H9 (cell line): ENCODE results near the gene TENM3. TPM values are rescaled to one million over a fixed set of nuclear protein-coding genes. Genes with fewer than 3 reads are reported as not detected.

Source experiments
- DNase-seq: peaks from one replicate; pipeline ENCODE4 v3.0.0-alpha.2; 2017
- H2AFZ ChIP-seq: one replicate; pipeline ENCODE4 v1.6.1; 2013; ENCODE audit warnings: mild to moderate bottlenecking, low read length, control low read depth, moderate library complexity
- H2AK5ac ChIP-seq: 2 replicates; pipeline ENCODE4 v1.6.1; 2013; ENCODE audit warnings: low read length, control low read depth, mixed read lengths; ENCODE audit not compliant: insufficient read length
- H2BK120ac ChIP-seq: one replicate; pipeline ENCODE4 v1.6.1; 2013; ENCODE audit warnings: low read depth, mild to moderate bottlenecking, low read length, control low read depth, inconsistent platforms; ENCODE audit not compliant: poor library complexity, severe bottlenecking
- H2BK12ac ChIP-seq: 2 replicates; pipeline ENCODE4 v1.6.1; 2013; ENCODE audit warnings: low read length, control low read depth, mixed read lengths, low read depth; ENCODE audit not compliant: insufficient read length
- H2BK15ac ChIP-seq: 2 replicates; pipeline ENCODE4 v1.6.1; 2013; ENCODE audit warnings: low read depth, low read length, control low read depth
- H2BK20ac ChIP-seq: one replicate; pipeline ENCODE4 v1.6.1; 2013; ENCODE audit warnings: low read depth, mild to moderate bottlenecking, low read length, control low read depth, inconsistent platforms; ENCODE audit not compliant: poor library complexity, severe bottlenecking
- H2BK5ac ChIP-seq: 2 replicates; pipeline ENCODE4 v1.6.1; 2013; ENCODE audit warnings: low read length, control low read depth, mixed read lengths; ENCODE audit not compliant: insufficient read length
- H3K14ac ChIP-seq: 2 replicates; pipeline ENCODE4 v1.6.1; 2013; ENCODE audit warnings: low read length, control low read depth; ENCODE audit not compliant: insufficient read depth
- H3K18ac ChIP-seq: 2 replicates; pipeline ENCODE4 v1.6.1; 2013; ENCODE audit warnings: low read depth, mild to moderate bottlenecking, mixed read lengths, low read length, control low read depth; ENCODE audit not compliant: insufficient read length
- H3K23ac ChIP-seq: 2 replicates; pipeline ENCODE4 v1.6.1; 2013; ENCODE audit warnings: low read length, control low read depth, mixed read lengths, low read depth; ENCODE audit not compliant: insufficient read length
- H3K23me2 ChIP-seq: 2 replicates; pipeline ENCODE4 v1.6.1; 2013; ENCODE audit warnings: low read depth, mild to moderate bottlenecking, mixed read lengths, low read length, control low read depth; ENCODE audit not compliant: insufficient read length, poor library complexity, severe bottlenecking
- H3K27ac ChIP-seq: 2 replicates; pipeline ENCODE4 v1.5.1; 2013; ENCODE audit warnings: low read length, control low read depth, mixed read lengths, low read depth; ENCODE audit not compliant: insufficient read length
- H3K27me3 ChIP-seq: 2 replicates; pipeline ENCODE4 v1.6.1; 2013; ENCODE audit warnings: low read length, control low read depth, inconsistent platforms; ENCODE audit not compliant: insufficient read depth
- H3K4ac ChIP-seq: 2 replicates; pipeline ENCODE4 v1.6.1; 2013; ENCODE audit warnings: low read depth, mild to moderate bottlenecking, control low read depth, inconsistent platforms, low read length, moderate library complexity
- H3K4me1 ChIP-seq: 2 replicates; pipeline ENCODE4 v1.6.1; 2013; ENCODE audit warnings: low read length, control low read depth, inconsistent platforms; ENCODE audit not compliant: insufficient read depth
- H3K4me2 ChIP-seq: 2 replicates; pipeline ENCODE4 v1.6.1; 2013; ENCODE audit warnings: low read length, control low read depth, mixed read lengths; ENCODE audit not compliant: insufficient read length, insufficient read depth
- H3K56ac ChIP-seq: 2 replicates; pipeline ENCODE4 v1.6.1; 2013; ENCODE audit warnings: low read depth, mild to moderate bottlenecking, mixed read lengths, low read length, control low read depth; ENCODE audit not compliant: insufficient read length
- H3K79me1 ChIP-seq: 2 replicates; pipeline ENCODE4 v1.6.1; 2013; ENCODE audit warnings: low read depth, mild to moderate bottlenecking, moderate library complexity, low read length, control low read depth, inconsistent platforms; ENCODE audit not compliant: insufficient read depth, poor library complexity, severe bottlenecking
- H3K79me2 ChIP-seq: 2 replicates; pipeline ENCODE4 v1.6.1; 2013; ENCODE audit warnings: low read length, control low read depth, inconsistent platforms; ENCODE audit not compliant: insufficient read depth
- H3K9ac ChIP-seq: 2 replicates; pipeline ENCODE4 v1.6.1; 2013; ENCODE audit warnings: low read length, control low read depth, mixed read lengths; ENCODE audit not compliant: insufficient read length; ENCODE audit errors: extremely low read depth
- H3K9me3 ChIP-seq: one replicate; pipeline ENCODE4 v1.6.1; 2013; ENCODE audit warnings: low read depth, low read length, inconsistent platforms; ENCODE audit not compliant: control insufficient read depth
- H3T11ph ChIP-seq: one replicate; pipeline ENCODE4 v1.6.1; 2013; ENCODE audit warnings: mild to moderate bottlenecking, low read length, control low read depth, inconsistent platforms
- H4K20me1 ChIP-seq: one replicate; pipeline ENCODE4 v1.6.1; 2013; ENCODE audit not compliant: control insufficient read depth, insufficient read length, insufficient read depth
- H4K5ac ChIP-seq: 2 replicates; pipeline ENCODE4 v1.6.1; 2013; ENCODE audit warnings: low read depth, mild to moderate bottlenecking, mixed read lengths, low read length, control low read depth; ENCODE audit not compliant: insufficient read length
- H4K8ac ChIP-seq: replicated peaks from 2 replicates; pipeline ENCODE4 v1.6.1; 2013; ENCODE audit warnings: low read length, control low read depth, mixed read lengths, low read depth; ENCODE audit not compliant: insufficient read length
- H4K91ac ChIP-seq: 2 replicates; pipeline ENCODE4 v1.6.1; 2013; ENCODE audit warnings: low read depth, mild to moderate bottlenecking, moderate library complexity, mixed read lengths, low read length, control low read depth; ENCODE audit not compliant: insufficient read length
- H3K27ac Mint-ChIP-seq, 3 experiments: 2 replicates in 2 of 3; 3 replicates in 1 of 3; pipeline ENCODE4 v1.8.0; 2020 to 2021; ENCODE audit warnings: mixed read lengths in 3 of 3, mild to moderate bottlenecking in 1 of 3, moderate library complexity in 1 of 3
- H3K27me3 Mint-ChIP-seq: 2 replicates; pipeline ENCODE4 v1.8.0; 2021; ENCODE audit warnings: low read depth, mild to moderate bottlenecking, moderate library complexity, mixed read lengths
- H3K36me3 Mint-ChIP-seq, 3 experiments: 2 replicates in 2 of 3; 3 replicates in 1 of 3; pipeline ENCODE4 v1.8.0; 2020 to 2021; ENCODE audit warnings: low read depth in 3 of 3, mixed read lengths in 3 of 3; ENCODE audit not compliant: insufficient read depth in 1 of 3
- H3K4me1 Mint-ChIP-seq, 2 experiments: 2 replicates each; pipeline ENCODE4 v1.8.0; 2020; ENCODE audit warnings: mixed read lengths in 2 of 2
- H3K4me3 Mint-ChIP-seq, 2 experiments: 2 replicates in 1 of 2; 3 replicates in 1 of 2; pipeline ENCODE4 v1.8.0; 2020 to 2021; ENCODE audit warnings: mild to moderate bottlenecking in 2 of 2, mixed read lengths in 2 of 2, moderate library complexity in 1 of 2
- H3K9me3 Mint-ChIP-seq, 2 experiments: 2 replicates in 1 of 2; 3 replicates in 1 of 2; pipeline ENCODE4 v1.8.0; 2020; ENCODE audit warnings: mild to moderate bottlenecking in 2 of 2, mixed read lengths in 2 of 2, moderate library complexity in 1 of 2
- CTCF ChIP-seq: fragments of 200-600 bp; sonication (generic); conservative IDR thresholded peaks from 3 replicates; pipeline ENCODE4 v1.8.0; 2021; ENCODE audit warnings: antibody characterized with exemption, mild to moderate bottlenecking
- WGBS: extraction: QIAGEN DNeasy Blood & Tissue Kit; methylation state at CpG from one replicate; pipeline ENCODE4 v1.1.7; 2013; ENCODE audit warnings: missing lambda C conversion rate, low lambda C conversion rate, mixed read lengths; ENCODE audit not compliant: insufficient read length; ENCODE audit errors: extremely low coverage; 5-methylcytosine and 5-hydroxymethylcytosine counted together
- total RNA-seq: library from RNA; stranded (reverse); gene quantifications from 2 replicates; pipeline ENCODE4 v1.2.1, GENCODE V29; 2021

The TENM3 gene
- total RNA-seq, 1 experiment from 2014 or later = 49.6 TPM

GRCh38 chr4:182695009-182695408 is 451.8 kb downstream of the TENM3 start:
- no peak overlapping the region for H4K5ac ChIP-seq

More at GRCh38 chr4:182695009-182695408, 451.8 kb downstream of the TENM3 start:
- H2BK120ac ChIP-seq = no peak overlapping the region
- Mint-ChIP-seq H3K4me3 (no peak overlapping the region), H3K36me3 (peaks cover 0 to 2% (median 2%) of the 10 kb centered on the region in 3 experiments; a peak in 5 of 7 replicates), H3K27ac (0 out of 7 replicates have a peak overlapping the region, but pooled peaks of 1 of the 3 experiments have one; percentile 24), H3K4me1 (peaks cover 21% of the 10 kb centered on the region in 2 experiments), H3K27me3 (no peaks in the 10 kb centered on the region), H3K9me3 (no peaks in the 10 kb centered on the region)
- no peak overlapping the region for H3K14ac ChIP-seq
- H2AK5ac ChIP-seq = no peak overlapping the region
- H2BK12ac ChIP-seq = no peak overlapping the region
- no peaks in the 10 kb centered on the region for H4K20me1 ChIP-seq
- no peak overlapping the region for H4K91ac ChIP-seq
- H3K4me1 ChIP-seq = no peaks in the 10 kb centered on the region; the same call in 1 of the 2 replicates
- H3K79me1 ChIP-seq = no peaks in the 10 kb centered on the region
- H2BK5ac ChIP-seq = no peak overlapping the region
- no CpG with 5 or more reads among the region's 3 CpGs for WGBS
- H2AFZ ChIP-seq = no peak overlapping the region
- no peak overlapping the region for H4K8ac ChIP-seq
- no peak overlapping the region for H3T11ph ChIP-seq
- no peaks in the 10 kb centered on the region for H3K23me2 ChIP-seq
- H3K79me2 ChIP-seq = no peaks in the 10 kb centered on the region
- H3K9ac ChIP-seq = no peak overlapping the region
- H2BK20ac ChIP-seq = no peak overlapping the region
- no peak overlapping the region for H3K4ac ChIP-seq
- no peaks in the 10 kb centered on the region for H3K9me3 ChIP-seq
- H3K56ac ChIP-seq = no peak overlapping the region
- no peak for TF ChIP-seq CTCF
- no peaks in the 10 kb centered on the region for H3K27me3 ChIP-seq
- DNase-seq = no peak
- H3K4me2 ChIP-seq = no peak overlapping the region
- no peak overlapping the region for H2BK15ac ChIP-seq
- no peak overlapping the region for H3K27ac ChIP-seq
- H3K18ac ChIP-seq = no peak overlapping the region
- H3K23ac ChIP-seq = no peak overlapping the region
